Measurements from ENCODE around the gene ISG15. TPM values are rescaled to one million over a fixed set of nuclear protein-coding genes. Genes with fewer than 3 reads are reported as not detected.

Gene ISG15
- total RNA-seq, 1 experiment from 2014 or later = 140 TPM

GRCh38 chr1:980137-980571 is 33.1 kb upstream of the ISG15 start:
- DNase-seq (ENCODE audit: low read depth, low spot score) (no peak), ATAC-seq (no peak)
- H3K79me2 ChIP-seq (ENCODE audit: insufficient read depth, low read length) = no peaks in the 10 kb centered on the region
- TF ChIP-seq, protein P1, sequence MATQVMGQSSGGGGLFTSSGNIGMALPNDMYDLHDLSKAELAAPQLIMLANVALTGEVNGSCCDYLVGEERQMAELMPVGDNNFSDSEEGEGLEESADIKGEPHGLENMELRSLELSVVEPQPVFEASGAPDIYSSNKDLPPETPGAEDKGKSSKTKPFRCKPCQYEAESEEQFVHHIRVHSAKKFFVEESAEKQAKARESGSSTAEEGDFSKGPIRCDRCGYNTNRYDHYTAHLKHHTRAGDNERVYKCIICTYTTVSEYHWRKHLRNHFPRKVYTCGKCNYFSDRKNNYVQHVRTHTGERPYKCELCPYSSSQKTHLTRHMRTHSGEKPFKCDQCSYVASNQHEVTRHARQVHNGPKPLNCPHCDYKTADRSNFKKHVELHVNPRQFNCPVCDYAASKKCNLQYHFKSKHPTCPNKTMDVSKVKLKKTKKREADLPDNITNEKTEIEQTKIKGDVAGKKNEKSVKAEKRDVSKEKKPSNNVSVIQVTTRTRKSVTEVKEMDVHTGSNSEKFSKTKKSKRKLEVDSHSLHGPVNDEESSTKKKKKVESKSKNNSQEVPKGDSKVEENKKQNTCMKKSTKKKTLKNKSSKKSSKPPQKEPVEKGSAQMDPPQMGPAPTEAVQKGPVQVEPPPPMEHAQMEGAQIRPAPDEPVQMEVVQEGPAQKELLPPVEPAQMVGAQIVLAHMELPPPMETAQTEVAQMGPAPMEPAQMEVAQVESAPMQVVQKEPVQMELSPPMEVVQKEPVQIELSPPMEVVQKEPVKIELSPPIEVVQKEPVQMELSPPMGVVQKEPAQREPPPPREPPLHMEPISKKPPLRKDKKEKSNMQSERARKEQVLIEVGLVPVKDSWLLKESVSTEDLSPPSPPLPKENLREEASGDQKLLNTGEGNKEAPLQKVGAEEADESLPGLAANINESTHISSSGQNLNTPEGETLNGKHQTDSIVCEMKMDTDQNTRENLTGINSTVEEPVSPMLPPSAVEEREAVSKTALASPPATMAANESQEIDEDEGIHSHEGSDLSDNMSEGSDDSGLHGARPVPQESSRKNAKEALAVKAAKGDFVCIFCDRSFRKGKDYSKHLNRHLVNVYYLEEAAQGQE (IDR thresholded peaks at IDR 0.05; ENCODE audit: low read depth) = no peak
- TF ChIP-seq RAD21 (IDR thresholded peaks at IDR 0.05; ENCODE audit: low read depth) (no peak), ZFX (IDR thresholded peaks at IDR 0.05) (no peak), SIN3A (IDR thresholded peaks at IDR 0.05; ENCODE audit: low read depth) (no peak), CBX3 (IDR thresholded peaks at IDR 0.05; ENCODE audit: low read depth) (no peak), CTCF (IDR thresholded peaks at IDR 0.05 in 2 of 3, conservative IDR thresholded peaks at IDR 0.05 in 1 of 3; ENCODE audit: borderline replicate concordance in 1 of 3, insufficient read depth in 1 of 3, low read depth in 2 of 3, low read length in 2 of 3) (no peak), ZNF274 (IDR thresholded peaks at IDR 0.05; ENCODE audit: low read depth, low read length) (no peak), ATF3 (IDR thresholded peaks at IDR 0.05) (no peak)
- H3K9me2 ChIP-seq (ENCODE audit: insufficient read depth) = no peaks in the 10 kb centered on the region
- intact Hi-C loops (cut with micrococcal nuclease) = loop anchor here (5.0 kb wide), 1 partner anchor 82 kb away; no protein-coding TSS in a partner anchor
- H4K20me1 ChIP-seq (ENCODE audit: insufficient read depth) = no peaks in the 10 kb centered on the region
- no peak overlapping the region for H2AFZ ChIP-seq (ENCODE audit: low read depth, low read length, poor library complexity, severe bottlenecking)
- H3K9me3 ChIP-seq (ENCODE audit: control insufficient read depth in 1 of 2, insufficient read depth in 1 of 2, low read depth in 1 of 2, low read length in 2 of 2) = no peaks in the 10 kb centered on the region
- no peaks in the 10 kb centered on the region for H3K36me3 ChIP-seq (ENCODE audit: control insufficient read depth in 1 of 2, insufficient read depth in 2 of 2, low read length in 2 of 2)
- CTCF ChIA-PET = interaction anchor here (0.8 kb wide), 1 partner anchor 84 kb away, joined by 3 read pairs; no protein-coding TSS in a partner anchor
- H3K27me3 ChIP-seq (ENCODE audit: insufficient read depth, low read length) = no peaks in the 10 kb centered on the region
- H3K27ac ChIP-seq (ENCODE audit: low read depth, low read length) = no peak overlapping the region
- H3K4me3 ChIP-seq (replicated peaks in 1 of 2; ENCODE audit: low read depth in 1 of 2, low read length in 2 of 2) = no peak overlapping the region
- no TSS peak for BruUV-seq (replicated peaks)
- peaks cover 10 to 18% of the 10 kb centered on the region in 2 experiments for H3K4me1 ChIP-seq (ENCODE audit: control insufficient read depth in 1 of 2, insufficient read depth in 2 of 2, low read length in 2 of 2)
- RAD21 ChIA-PET (ENCODE audit: low non-redundant PET in 1 of 2, low total read pairs in 2 of 2, uncharacterized antibody in 2 of 2, unreplicated experiment in 2 of 2) = no interaction called here
- H3K4me2 ChIP-seq (ENCODE audit: low read length) = no peak overlapping the region
- POLR2A ChIA-PET = no interaction called here
- no peak overlapping the region for H3K9ac ChIP-seq (ENCODE audit: low read length)
